Gastrocnemius medialis (tissue), 4 donors: ENCODE data around the gene DCTN2. TPM values are rescaled to one million over a fixed set of nuclear protein-coding genes. Genes with fewer than 3 reads are reported as not detected.

Experiments
- ATAC-seq, 2 donors: fragments of 150-250 bp; one replicate each; pipeline ENCODE4 v1.9.1; 2016
- DNase-seq, 2 donors: peaks; one replicate each; pipeline ENCODE4 v3.0.0-alpha.2; 2019
- H3K27ac ChIP-seq, 4 donors: fragments of 200-600 bp; sonication (generic); 1 replicate in 1 of 4; 2 replicates in 3 of 4; pipeline ENCODE4 v1.5.1; 2016 to 2018; ENCODE audit warnings: mild to moderate bottlenecking in 2 of 4, moderate library complexity in 1 of 4
- H3K27me3 ChIP-seq, 3 donors: fragments of 200-600 bp; sonication (generic) in 2 of 3; 1 replicate in 1 of 3; 2 replicates in 2 of 3; pipeline versions ENCODE4 v1.5.1 to v1.6.0; 2016 to 2019; ENCODE audit warnings: mild to moderate bottlenecking in 1 of 3, moderate library complexity in 1 of 3
- H3K36me3 ChIP-seq, 2 donors: fragments of 200-600 bp; sonication (generic) in 1 of 2; one replicate each; pipeline ENCODE4 v1.5.1; 2017 to 2018
- H3K4me1 ChIP-seq, 2 donors: fragments of 200-600 bp; sonication (generic) in 1 of 2; one replicate each; pipeline ENCODE4 v1.5.1; 2016 to 2017; ENCODE audit warnings: mild to moderate bottlenecking in 2 of 2
- H3K4me3 ChIP-seq, 4 donors: fragments of 200-600 bp; sonication (generic) in 3 of 4; 1 replicate in 1 of 4; 2 replicates in 3 of 4; pipeline ENCODE4 v1.5.1; 2016 to 2019; ENCODE audit warnings: mild to moderate bottlenecking in 2 of 4
- H3K9me3 ChIP-seq, 3 donors: fragments of 200-600 bp; sonication (generic) in 2 of 3; 1 replicate in 1 of 3; 2 replicates in 2 of 3; pipeline ENCODE4 v1.5.1; 2016 to 2019
- CTCF ChIP-seq, 5 experiments: fragments of 450-650 bp in 3 of 5; fragments of 200-600 bp in 2 of 5; sonication (generic) in 2 of 5; IDR thresholded peaks in 4 of 5; conservative IDR thresholded peaks in 1 of 5; 1 replicate in 4 of 5; 2 replicates in 1 of 5; pipeline ENCODE4 v1.5.1; 2016 to 2019; ENCODE audit warnings: antibody characterized with exemption in 5 of 5, mild to moderate bottlenecking in 3 of 5, moderate library complexity in 3 of 5
- POLR2A ChIP-seq, 2 donors: fragments of 450-650 bp; IDR thresholded peaks; one replicate each; pipeline ENCODE4 v1.6.1; 2017; ENCODE audit warnings: antibody characterized with exemption in 2 of 2, mild to moderate bottlenecking in 2 of 2, moderate library complexity in 2 of 2
- in situ Hi-C, 4 donors: fragments of 200-750 bp; cut with MboI; loops; one replicate each; pipeline versions ENCODE4 v1.15.0 to v1.8.0; 2017; ENCODE audit warnings: low sequenced_read_pairs in 4 of 4
- intact Hi-C: fragments of 100-400 bp; cut with DNase I; formaldehyde crosslinking; loops from one replicate; pipeline ENCODE4 v1.15.1; 2023; ENCODE audit warnings: low total_unique reads
- total RNA-seq, 4 donors: library from RNA; depleted of rRNA; stranded (reverse); fragments of >200 nt; gene quantifications; one replicate each; pipeline versions ENCODE4 v1.1.0 to v1.2.3, GENCODE V29; 2016

The DCTN2 gene
- total RNA-seq, 4 donors from 2014 or later = 147 to 265 (median 177) TPM

GRCh38 chr12:57583008-57583831, 36.2 kb upstream of the DCTN2 start:
- Histone ChIP-seq H3K36me3 (no peaks in the 10 kb centered on the region), H3K4me1 (no peaks in the 10 kb centered on the region), H3K27ac (no peak overlapping the region), H3K9me3 (no peaks in the 10 kb centered on the region), H3K4me3 (no peak overlapping the region), H3K27me3 (no peaks in the 10 kb centered on the region)
- TF ChIP-seq CTCF (IDR thresholded peaks at IDR 0.05 in 4 of 5, conservative IDR thresholded peaks at IDR 0.05 in 1 of 5) (peak; percentile 83 to 91 (median 86)), POLR2A (IDR thresholded peaks at IDR 0.05) (no peak)
- ATAC-seq (peak; percentile 92 to 99), DNase-seq (peak; percentile 39 to 48)
- in situ Hi-C loops = loop anchor here in 1 of 4 donors (5.0 kb wide), 1 partner anchor 44 kb away; no protein-coding TSS in a partner anchor
- intact Hi-C loops = loop anchor here (1.0 to 10.0 kb wide), 3 partner anchors 38 to 322 kb away; partner anchors contain the start of gene B4GALNT1

GRCh38 chr12:57582440-57582839, 35.4 kb upstream of the DCTN2 start:
- in situ Hi-C loops (loop anchor here in 1 of 4 donors (5.0 kb wide), 1 partner anchor 45 kb away; no protein-coding TSS in a partner anchor), intact Hi-C loops (loop anchor here (2.0 to 10.0 kb wide), 2 partner anchors 50 to 322 kb away; partner anchors contain the start of gene B4GALNT1)
- no peaks in the 10 kb centered on the region for H3K36me3 ChIP-seq
- H3K27ac ChIP-seq = no peak overlapping the region
- no peaks in the 10 kb centered on the region for H3K4me1 ChIP-seq
- H3K4me3 ChIP-seq = no peak overlapping the region
- H3K27me3 ChIP-seq = no peaks in the 10 kb centered on the region
- H3K9me3 ChIP-seq = no peaks in the 10 kb centered on the region
- DNase-seq (no peak), ATAC-seq (no peak)
- TF ChIP-seq CTCF (IDR thresholded peaks at IDR 0.05 in 4 of 5, conservative IDR thresholded peaks at IDR 0.05 in 1 of 5) (no peak), POLR2A (IDR thresholded peaks at IDR 0.05) (no peak)

GRCh38 chr12:57581802-57582201, 34.8 kb upstream of the DCTN2 start:
- Histone ChIP-seq H3K9me3 (no peaks in the 10 kb centered on the region), H3K4me3 (no peak overlapping the region), H3K27me3 (no peaks in the 10 kb centered on the region), H3K27ac (no peak overlapping the region), H3K36me3 (no peaks in the 10 kb centered on the region), H3K4me1 (no peaks in the 10 kb centered on the region)
- no peak for ATAC-seq
- DNase-seq = no peak
- intact Hi-C loops (loop anchor here (2.0 to 10.0 kb wide), 2 partner anchors 51 to 323 kb away; partner anchors contain the start of gene B4GALNT1), in situ Hi-C loops (loop anchor here in 1 of 4 donors (5.0 kb wide), 1 partner anchor 45 kb away; no protein-coding TSS in a partner anchor)
- TF ChIP-seq CTCF (IDR thresholded peaks at IDR 0.05 in 4 of 5, conservative IDR thresholded peaks at IDR 0.05 in 1 of 5) = no peak
- no peak for TF ChIP-seq POLR2A (IDR thresholded peaks at IDR 0.05)

- H3K4me1 ChIP-seq = no peaks in the 10 kb centered on the region
- H3K9me3 ChIP-seq = no peaks in the 10 kb centered on the region
- in situ Hi-C loops = loop anchor here in 1 of 4 donors (5.0 kb wide), 1 partner anchor 47 kb away; no protein-coding TSS in a partner anchor
- TF ChIP-seq CTCF (IDR thresholded peaks at IDR 0.05 in 4 of 5, conservative IDR thresholded peaks at IDR 0.05 in 1 of 5) = no peak
- TF ChIP-seq POLR2A (IDR thresholded peaks at IDR 0.05) = no peak
- H3K27me3 ChIP-seq = no peaks in the 10 kb centered on the region
- H3K36me3 ChIP-seq = no peaks in the 10 kb centered on the region
- H3K27ac ChIP-seq = no peak overlapping the region
- H3K4me3 ChIP-seq = no peak overlapping the region
- DNase-seq = no peak
- intact Hi-C loops = loop anchor here (10.0 kb wide), 1 partner anchor 324 kb away; no protein-coding TSS in a partner anchor
- no peak for ATAC-seq
Observed at GRCh38 chr12:57580466-57580795, 33.4 kb upstream of the DCTN2 start.
